ENCODE results near the gene GBF1. TPM values are rescaled to one million over a fixed set of nuclear protein-coding genes. Genes with fewer than 3 reads are reported as not detected.

The GBF1 gene
- total RNA-seq, 1 donor from 2014 or later: 8.7 TPM

- no peak for TF ChIP-seq CTCF (IDR thresholded peaks at IDR 0.05; ENCODE audit: insufficient read depth, low read length, severe bottlenecking)
- Histone ChIP-seq H3K36me3 (ENCODE audit: control insufficient read depth, insufficient read depth, low read length) (no peaks in the 10 kb centered on the region), H3K27me3 (ENCODE audit: control insufficient read depth, insufficient read depth, low read length) (no peaks in the 10 kb centered on the region), H3K4me3 (ENCODE audit: low read depth, low read length) (no peak overlapping the region)
- FAIRE-seq: no peak
- DNase-seq (ENCODE audit: low read depth): peak; percentile 47
Observed at GRCh38 chr10:102285133-102285532, 39.8 kb downstream of the GBF1 start.

GRCh38 chr10:102286216-102286615 is 40.9 kb downstream of the GBF1 start:
- no peak for FAIRE-seq

GRCh38 chr10:102287538-102287937 is 42.2 kb downstream of the GBF1 start:
- FAIRE-seq (no peak), DNase-seq (ENCODE audit: low read depth) (no peak)
- H3K27me3 ChIP-seq (ENCODE audit: control insufficient read depth, insufficient read depth, low read length): no peaks in the 10 kb centered on the region
- no peak for TF ChIP-seq CTCF (IDR thresholded peaks at IDR 0.05; ENCODE audit: insufficient read depth, low read length, severe bottlenecking)
- H3K36me3 ChIP-seq (ENCODE audit: control insufficient read depth, insufficient read depth, low read length): no peaks in the 10 kb centered on the region
- H3K4me3 ChIP-seq (ENCODE audit: low read depth, low read length): no peak overlapping the region

More at GRCh38 chr10:102286216-102286615, 40.9 kb downstream of the GBF1 start:
- TF ChIP-seq CTCF (IDR thresholded peaks at IDR 0.05; ENCODE audit: insufficient read depth, low read length, severe bottlenecking): no peak
- H3K4me3 ChIP-seq (ENCODE audit: low read depth, low read length): no peak overlapping the region
- no peak for DNase-seq (ENCODE audit: low read depth)
- no peaks in the 10 kb centered on the region for H3K27me3 ChIP-seq (ENCODE audit: control insufficient read depth, insufficient read depth, low read length)
- H3K36me3 ChIP-seq (ENCODE audit: control insufficient read depth, insufficient read depth, low read length): no peaks in the 10 kb centered on the region

GRCh38 chr10:102287991-102288390 is 42.7 kb downstream of the GBF1 start:
- H3K36me3 ChIP-seq (ENCODE audit: control insufficient read depth, insufficient read depth, low read length): no peaks in the 10 kb centered on the region
- TF ChIP-seq CTCF (IDR thresholded peaks at IDR 0.05; ENCODE audit: insufficient read depth, low read length, severe bottlenecking): no peak

GRCh38 chr10:102289356-102289755 is 44.0 kb downstream of the GBF1 start:
- FAIRE-seq (no peak), DNase-seq (ENCODE audit: low read depth) (no peak)
- no peaks in the 10 kb centered on the region for H3K36me3 ChIP-seq (ENCODE audit: control insufficient read depth, insufficient read depth, low read length)
- no peaks in the 10 kb centered on the region for H3K27me3 ChIP-seq (ENCODE audit: control insufficient read depth, insufficient read depth, low read length)
- no peak overlapping the region for H3K4me3 ChIP-seq (ENCODE audit: low read depth, low read length)
- TF ChIP-seq CTCF (IDR thresholded peaks at IDR 0.05; ENCODE audit: insufficient read depth, low read length, severe bottlenecking): no peak

More at GRCh38 chr10:102287991-102288390, 42.7 kb downstream of the GBF1 start:
- FAIRE-seq (no peak), DNase-seq (ENCODE audit: low read depth) (no peak)
- no peak overlapping the region for H3K4me3 ChIP-seq (ENCODE audit: low read depth, low read length)
- H3K27me3 ChIP-seq (ENCODE audit: control insufficient read depth, insufficient read depth, low read length): no peaks in the 10 kb centered on the region

GRCh38 chr10:102289840-102290239 is 44.5 kb downstream of the GBF1 start:
- DNase-seq (ENCODE audit: low read depth) (no peak), FAIRE-seq (no peak)
- TF ChIP-seq CTCF (IDR thresholded peaks at IDR 0.05; ENCODE audit: insufficient read depth, low read length, severe bottlenecking): no peak
- H3K4me3 ChIP-seq (ENCODE audit: low read depth, low read length): no peak overlapping the region
- H3K36me3 ChIP-seq (ENCODE audit: control insufficient read depth, insufficient read depth, low read length): no peaks in the 10 kb centered on the region
- H3K27me3 ChIP-seq (ENCODE audit: control insufficient read depth, insufficient read depth, low read length): no peaks in the 10 kb centered on the region

Data from bronchial epithelial cell (primary cell).